Activated CD4-positive, alpha-beta memory T cell treated with anti-CD3 and anti-CD28 coated beads, Interleukin-2, amount 10 ng/mL, durations not matched to agents 7 days and 5 days (primary cell): ENCODE results near the gene HSFX3. TPM values are rescaled to one million over a fixed set of nuclear protein-coding genes. Genes with fewer than 3 reads are reported as not detected.
"Not testable (repeated sequence)": the region's sequence is repeated elsewhere in the genome, so short reads cannot be mapped to it uniquely, and the experiment has no call there.

Source experiments
- CTCF ChIA-PET: fragments of 350-600 bp; sonication (Branson Sonifier 250); formaldehyde crosslinking; loops from one replicate; lab custom pipeline; 2021; ENCODE audit warnings: antibody characterized with exemption, inconsistent platforms; lab: Charles Lee
- POLR2A ChIA-PET: fragments of 350-600 bp; sonication (Branson Sonifier 250); formaldehyde crosslinking; loops from one replicate; lab custom pipeline; 2021; ENCODE audit warnings: antibody characterized with exemption; lab: Charles Lee
- DNase-seq: peaks from one replicate; pipeline ENCODE4 v3.0.0-alpha.2; 2020
- H3K27ac Mint-ChIP-seq: one replicate; pipeline ENCODE4 v1.8.0; 2021; ENCODE audit warnings: mild to moderate bottlenecking, mixed read lengths
- H3K27me3 Mint-ChIP-seq: one replicate; pipeline ENCODE4 v1.8.0; 2021; ENCODE audit warnings: mixed read lengths
- H3K36me3 Mint-ChIP-seq: one replicate; pipeline ENCODE4 v1.8.0; 2021; ENCODE audit warnings: low read depth, mixed read lengths
- H3K4me1 Mint-ChIP-seq: one replicate; pipeline ENCODE4 v1.8.0; 2021; ENCODE audit warnings: mixed read lengths
- H3K4me3 Mint-ChIP-seq: one replicate; pipeline ENCODE4 v1.8.0; 2021; ENCODE audit warnings: mild to moderate bottlenecking, mixed read lengths
- H3K9me3 Mint-ChIP-seq: one replicate; pipeline ENCODE4 v1.8.0; 2021; ENCODE audit warnings: mixed read lengths
- total RNA-seq, 2 experiments: library from RNA; stranded (reverse); gene quantifications; one replicate each; pipeline ENCODE4 v1.2.3, GENCODE V29; 2021

HSFX3 gene
- total RNA-seq, 2 experiments from 2014 or later, result not detected

DNA sequence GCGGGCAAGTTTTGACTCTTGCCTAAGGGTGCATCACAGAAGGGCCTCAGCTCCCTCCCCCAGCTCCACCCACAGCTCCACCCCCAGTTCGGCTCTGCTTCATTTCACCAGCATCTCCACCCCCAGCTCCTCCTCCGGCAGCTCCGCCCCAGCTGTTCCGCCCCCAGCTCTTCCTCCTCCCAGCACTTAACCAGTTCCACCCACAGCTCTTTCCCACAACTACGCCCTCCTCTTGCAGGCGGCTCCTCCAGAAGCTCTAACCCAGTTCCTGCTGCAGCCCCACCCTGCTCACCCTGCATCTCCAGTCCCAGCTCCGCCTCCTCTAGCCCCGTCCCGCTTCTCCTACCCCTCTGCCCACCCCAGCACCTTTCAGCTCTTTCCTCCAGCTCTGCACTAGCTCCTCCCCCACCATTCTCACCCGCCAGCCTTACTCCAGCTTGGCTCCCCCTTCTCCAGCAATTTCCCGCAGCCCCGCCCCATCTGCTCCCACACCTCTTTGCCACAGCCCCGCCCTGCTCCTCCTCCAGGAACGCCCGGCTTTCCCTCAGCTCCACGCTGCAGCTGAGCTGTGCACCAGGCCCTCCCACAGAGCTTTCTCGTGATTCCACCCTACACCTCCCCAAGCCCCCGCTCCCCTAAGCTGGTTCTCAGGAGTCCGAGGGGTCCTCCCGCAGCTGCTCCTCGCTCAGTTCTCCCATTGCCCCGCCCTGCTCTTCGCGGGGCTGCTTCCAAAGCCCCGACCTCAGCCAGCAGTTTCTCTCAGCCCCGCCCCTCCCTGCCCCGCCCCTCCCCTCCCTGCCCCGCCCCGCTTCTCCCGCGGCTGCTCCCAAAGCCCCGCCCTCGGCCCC lies 10.2 kb downstream of the HSFX3 start:
- Mint-ChIP-seq H3K36me3 (no peaks in the 10 kb centered on the region), H3K4me3 (peak overlapping the region; percentile 81), H3K4me1 (peaks cover 8% of the 10 kb centered on the region), H3K27ac (peak overlapping the region; percentile 90), H3K27me3 (no peaks in the 10 kb centered on the region), H3K9me3 (no peaks in the 10 kb centered on the region)
- POLR2A ChIA-PET, result interaction anchor here (0.8 to 3.6 kb wide), 5 partner anchors 14 to 400 kb away, joined by 6 to 43 read pairs (median 18); partner anchors contain the start of gene IDS
- CTCF ChIA-PET, result interaction anchor here (0.8 to 3.8 kb wide), 10 partner anchors 11 to 400 kb away, joined by 3 to 33 read pairs (median 4); partner anchors contain the start of genes EOLA2 and IDS
- DNase-seq, result peak; percentile 92

DNA sequence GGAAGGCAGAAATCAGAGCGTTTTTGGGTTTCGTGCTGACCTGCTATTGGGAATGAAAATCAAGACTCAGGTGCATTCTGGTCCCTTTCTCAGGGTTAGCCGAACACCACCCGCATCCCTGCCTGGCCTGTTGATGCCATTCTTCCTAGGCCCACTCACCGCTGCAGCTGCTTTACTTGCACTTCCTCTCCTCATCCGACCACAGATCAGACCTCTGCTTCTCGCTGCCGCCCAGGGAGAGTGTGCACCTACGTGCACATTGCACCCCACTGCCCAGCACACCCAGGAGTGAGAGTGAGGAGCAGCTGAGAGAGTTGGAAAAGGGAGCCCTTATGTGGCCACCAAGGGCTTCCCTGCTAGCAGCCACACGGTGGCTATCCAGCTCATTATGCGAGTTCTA lies 12.2 kb downstream of the HSFX3 start:
- H3K9me3 Mint-ChIP-seq, POLR2A ChIA-PET, H3K4me3 Mint-ChIP-seq, H3K4me1 Mint-ChIP-seq, H3K27me3 Mint-ChIP-seq, DNase-seq, CTCF ChIA-PET, H3K27ac Mint-ChIP-seq, H3K36me3 Mint-ChIP-seq: not testable (repeated sequence)

DNA sequence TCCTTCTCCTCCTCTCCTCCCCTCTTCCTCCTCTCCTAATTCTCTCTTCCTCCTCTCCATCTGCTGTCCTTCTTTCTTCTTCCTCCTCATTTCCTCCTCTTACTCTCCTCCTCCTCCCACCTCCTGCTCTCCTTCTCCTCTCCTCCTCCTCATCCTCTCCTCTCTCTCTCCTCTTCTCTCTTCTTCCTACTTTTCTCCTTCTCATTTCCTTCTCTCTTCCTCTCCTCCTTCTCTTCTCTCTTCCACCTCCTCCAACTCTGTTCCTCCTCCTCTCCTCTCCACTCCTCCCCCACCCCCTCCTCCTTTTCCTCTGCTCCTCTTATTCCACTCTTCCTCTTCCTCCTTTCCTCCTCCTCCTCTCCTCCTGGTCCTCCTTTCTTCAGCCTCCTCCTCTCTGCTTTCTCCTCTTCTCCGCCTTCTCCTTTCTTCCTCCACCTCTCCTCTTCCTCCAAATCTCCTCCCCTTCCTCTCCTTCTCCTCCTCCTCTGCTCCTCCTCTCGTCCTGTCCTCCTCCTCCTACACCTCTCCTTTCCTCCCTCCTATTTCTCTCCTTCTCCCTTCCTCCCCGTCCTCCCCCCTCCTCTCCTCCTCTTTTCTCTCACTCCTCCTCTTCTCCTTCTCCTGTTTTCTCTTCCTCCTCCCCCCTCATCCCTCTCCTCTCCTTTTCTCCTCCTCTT lies 14.7 kb downstream of the HSFX3 start:
- H3K9me3 Mint-ChIP-seq, H3K27me3 Mint-ChIP-seq, H3K27ac Mint-ChIP-seq, H3K4me1 Mint-ChIP-seq, POLR2A ChIA-PET, H3K4me3 Mint-ChIP-seq, CTCF ChIA-PET, DNase-seq: not testable (repeated sequence)
- H3K36me3 Mint-ChIP-seq, result peaks cover 11% of the 10 kb centered on the region

DNA sequence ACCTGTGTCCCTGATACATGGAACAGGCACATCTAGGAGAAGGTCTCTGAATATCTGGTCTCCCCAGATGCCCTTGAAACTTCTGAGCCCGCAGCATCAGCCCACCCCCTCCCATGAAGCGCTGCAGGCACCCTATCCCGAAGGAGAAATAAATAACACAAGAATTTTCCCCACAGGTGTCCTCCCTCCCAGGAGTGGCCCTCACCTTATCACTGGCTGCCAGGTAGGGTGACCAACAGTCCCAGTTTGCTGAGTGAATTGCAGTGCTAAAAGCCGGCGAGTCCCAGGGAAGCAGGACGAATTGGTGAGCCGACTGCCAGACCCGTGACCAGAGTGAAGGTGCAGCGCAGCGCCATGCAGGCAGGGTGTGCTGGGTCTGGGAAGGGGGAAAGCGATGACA lies 15.7 kb downstream of the HSFX3 start:
- DNase-seq, POLR2A ChIA-PET, H3K4me3 Mint-ChIP-seq, H3K27ac Mint-ChIP-seq, CTCF ChIA-PET, H3K9me3 Mint-ChIP-seq, H3K27me3 Mint-ChIP-seq, H3K4me1 Mint-ChIP-seq: not testable (repeated sequence)
- peaks cover 13% of the 10 kb centered on the region for H3K36me3 Mint-ChIP-seq

DNA sequence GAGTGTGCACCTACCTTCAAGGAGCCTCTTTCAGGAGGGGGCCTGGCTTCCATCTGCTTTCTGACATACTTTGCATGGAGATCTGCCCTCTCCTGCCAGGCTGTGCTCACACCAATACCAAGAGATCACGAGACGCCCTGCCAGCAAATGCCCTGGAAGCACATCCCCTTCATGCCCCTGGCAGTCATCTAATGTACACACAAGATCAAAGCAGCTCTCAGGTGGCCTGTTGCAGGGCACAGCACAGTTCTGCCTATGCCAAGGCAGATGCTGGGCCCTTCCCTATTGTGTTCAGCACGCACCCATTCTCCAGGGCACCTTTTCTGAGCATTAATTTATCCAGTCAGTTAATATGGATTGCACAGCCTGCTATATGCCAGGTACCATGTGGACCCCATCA lies 16.9 kb downstream of the HSFX3 start:
- CTCF ChIA-PET, POLR2A ChIA-PET, H3K27me3 Mint-ChIP-seq, H3K4me3 Mint-ChIP-seq, H3K9me3 Mint-ChIP-seq, H3K27ac Mint-ChIP-seq, H3K4me1 Mint-ChIP-seq, DNase-seq: not testable (repeated sequence)
- peaks cover 13% of the 10 kb centered on the region for H3K36me3 Mint-ChIP-seq

DNA sequence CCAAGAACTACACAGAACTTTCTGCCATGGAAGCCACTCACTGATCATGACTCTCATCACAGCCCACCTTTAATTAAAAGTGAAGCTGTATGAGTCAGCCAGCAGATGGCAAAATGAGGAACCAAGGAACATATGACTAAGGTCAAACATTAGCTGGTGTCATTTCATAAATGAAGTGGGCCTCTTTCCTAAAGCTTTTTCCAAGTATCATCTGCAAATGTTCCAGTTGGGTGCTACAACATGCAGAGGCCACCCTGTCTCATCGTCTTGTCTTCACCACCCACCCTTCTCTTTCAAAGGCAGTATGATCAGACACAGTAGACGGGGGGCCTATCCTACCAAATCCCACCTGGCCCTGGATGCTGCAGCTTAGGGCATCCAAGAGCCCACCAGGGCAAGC lies 18.1 kb downstream of the HSFX3 start:
- ChIA-PET CTCF (interaction anchor here (0.8 kb wide), 1 partner anchor 9 kb away, joined by 3 read pairs; the partner anchor contains the start of gene EOLA1), POLR2A (no interaction called here)
- peaks cover 13% of the 10 kb centered on the region for H3K36me3 Mint-ChIP-seq
- peaks cover 11% of the 10 kb centered on the region for H3K4me1 Mint-ChIP-seq
- no peaks in the 10 kb centered on the region for H3K9me3 Mint-ChIP-seq
- H3K27me3 Mint-ChIP-seq, result no peaks in the 10 kb centered on the region
- H3K4me3 Mint-ChIP-seq, result no peak overlapping the region
- DNase-seq, result no peak
- H3K27ac Mint-ChIP-seq, result no peak overlapping the region

DNA sequence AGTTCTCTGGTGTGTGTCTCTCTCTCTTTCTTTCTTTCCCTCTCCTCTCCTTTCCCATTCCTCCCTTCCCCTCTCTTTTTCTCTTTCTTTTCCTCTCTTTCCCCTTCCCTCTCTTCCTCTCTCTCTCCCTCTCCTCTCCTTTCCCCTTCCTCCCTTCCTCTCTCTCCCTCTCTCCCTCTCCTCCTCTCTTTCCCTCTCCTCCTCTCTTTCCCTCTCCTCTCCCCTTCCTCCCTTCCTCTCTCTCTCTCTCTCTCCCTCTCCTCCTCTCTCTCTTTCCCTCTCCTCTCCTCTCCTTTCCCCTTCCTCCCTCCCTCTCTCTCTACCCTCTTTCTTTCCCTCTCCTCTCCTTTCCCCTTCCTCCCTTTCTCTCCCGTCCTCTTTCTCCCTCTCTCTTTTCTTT lies 21.3 kb downstream of the HSFX3 start:
- ChIA-PET POLR2A (interaction anchor here (1.0 to 2.6 kb wide), 3 partner anchors 12 to 23 kb away, joined by 4 to 10 read pairs (median 5); partner anchors contain the start of genes EOLA1 and IDS), CTCF (interaction anchor here (1.0 to 2.2 kb wide), 4 partner anchors 11 to 18 kb away, joined by 3 to 15 read pairs (median 10); partner anchors contain the start of gene EOLA1)
- H3K27me3 Mint-ChIP-seq, result no peaks in the 10 kb centered on the region
- H3K4me1 Mint-ChIP-seq, result peaks cover 31% of the 10 kb centered on the region
- H3K9me3 Mint-ChIP-seq, result no peaks in the 10 kb centered on the region
- no peak overlapping the region for H3K4me3 Mint-ChIP-seq
- peaks cover 13% of the 10 kb centered on the region for H3K36me3 Mint-ChIP-seq
- no peak for DNase-seq
- H3K27ac Mint-ChIP-seq, result no peak overlapping the region

DNA sequence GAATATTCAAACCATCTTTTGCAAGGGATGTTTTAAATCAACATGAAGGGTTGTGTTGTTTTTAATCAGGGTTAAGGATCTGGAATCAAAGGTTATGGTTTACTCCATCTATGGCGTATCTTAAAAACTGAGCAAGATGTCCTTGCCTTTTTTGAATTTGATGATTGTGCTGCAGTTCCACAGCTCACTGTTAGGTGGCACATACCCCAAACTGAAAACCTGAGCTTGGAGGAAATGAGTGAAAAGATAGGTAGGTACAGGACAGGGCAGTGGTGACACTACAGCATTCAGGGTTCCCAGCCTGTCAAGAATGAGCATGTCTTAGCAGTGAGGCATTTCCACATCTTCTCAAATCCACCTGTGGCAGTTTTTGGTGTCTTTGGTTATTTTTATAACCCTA lies 22.0 kb downstream of the HSFX3 start:
- ChIA-PET CTCF (interaction anchor here (1.0 to 2.2 kb wide), 4 partner anchors 11 to 17 kb away, joined by 3 to 15 read pairs (median 10); partner anchors contain the start of gene EOLA1), POLR2A (interaction anchor here (1.0 kb wide), 2 partner anchors 13 to 23 kb away, joined by 4 to 5 read pairs; partner anchors contain the start of genes EOLA1 and IDS)
- Mint-ChIP-seq H3K27ac (peak overlapping the region; percentile 64), H3K9me3 (no peaks in the 10 kb centered on the region), H3K36me3 (peaks cover 13% of the 10 kb centered on the region), H3K27me3 (no peaks in the 10 kb centered on the region), H3K4me3 (no peak overlapping the region), H3K4me1 (peaks cover 35% of the 10 kb centered on the region)
- DNase-seq, result peak; percentile 46

DNA sequence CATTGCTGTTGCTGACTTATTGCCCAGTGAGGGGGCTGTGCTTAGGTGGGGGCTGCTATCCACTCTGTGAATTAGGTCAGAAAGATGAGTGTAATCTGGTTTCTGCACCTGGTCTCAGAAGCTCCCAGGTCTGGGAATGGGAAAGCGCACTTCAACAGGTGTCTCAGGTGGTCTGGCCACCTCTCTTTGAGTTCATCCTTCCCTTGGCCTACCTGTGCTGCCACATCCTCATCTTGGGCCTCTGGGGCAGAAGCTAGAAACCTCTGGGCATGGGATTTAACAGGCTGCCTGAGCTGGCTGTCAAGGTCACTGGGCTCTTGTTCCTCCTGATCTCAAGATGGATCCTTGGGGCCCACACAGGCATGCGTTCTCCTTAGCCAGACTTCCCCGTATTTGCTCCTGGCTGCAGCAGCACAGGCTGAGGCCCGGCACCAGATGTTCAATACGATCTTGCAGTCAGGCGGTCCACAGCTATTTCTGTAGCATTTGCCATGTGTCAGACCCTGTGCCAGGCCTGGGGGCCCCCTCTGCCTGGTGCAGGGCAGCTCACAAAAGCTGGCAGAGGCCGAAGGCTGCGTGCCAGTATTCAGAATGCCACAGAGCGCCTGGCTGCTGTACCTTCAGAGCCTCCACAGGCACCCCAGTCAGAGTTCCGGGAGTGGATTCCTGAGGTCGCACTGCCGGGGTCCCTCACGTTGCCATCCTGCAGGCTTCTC lies 23.2 kb downstream of the HSFX3 start:
- Mint-ChIP-seq H3K27ac (peak overlapping the region; percentile 87), H3K4me1 (peaks cover 41% of the 10 kb centered on the region)
- H3K36me3 Mint-ChIP-seq, DNase-seq, H3K27me3 Mint-ChIP-seq, H3K4me3 Mint-ChIP-seq, H3K9me3 Mint-ChIP-seq: not testable (repeated sequence)
- ChIA-PET CTCF (interaction anchor here (0.7 to 1.1 kb wide), 3 partner anchors 13 to 14 kb away, joined by 3 to 6 read pairs (median 3); partner anchors contain the start of gene EOLA1), POLR2A (interaction anchor here (0.7 to 2.2 kb wide), 2 partner anchors 14 kb away, joined by 3 to 19 read pairs; partner anchors contain the start of gene EOLA1)

DNA sequence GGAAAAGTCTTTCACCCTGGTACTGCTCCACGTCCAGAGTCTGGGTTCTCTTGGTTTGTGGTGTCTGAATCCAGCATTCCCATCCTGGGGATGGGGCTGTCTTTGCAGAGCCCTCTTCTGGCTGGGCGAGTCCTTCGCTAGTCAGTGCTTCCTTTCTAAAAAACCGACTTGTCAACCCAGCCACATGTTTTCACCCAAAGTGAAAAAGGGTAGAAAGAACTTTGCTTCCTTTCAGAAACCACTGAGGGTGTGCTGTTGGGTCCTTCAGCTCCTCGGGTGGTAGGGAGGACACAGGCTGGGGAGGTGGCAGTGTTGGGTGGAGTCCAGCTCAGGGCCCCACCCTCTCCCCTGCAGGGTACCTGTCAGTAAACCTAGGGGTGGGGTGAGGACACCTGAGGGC lies 23.8 kb downstream of the HSFX3 start:
- H3K27me3 Mint-ChIP-seq, H3K9me3 Mint-ChIP-seq, H3K36me3 Mint-ChIP-seq: not testable (repeated sequence)
- peak overlapping the region; percentile 87 for H3K27ac Mint-ChIP-seq
- H3K4me1 Mint-ChIP-seq, result peaks cover 47% of the 10 kb centered on the region
- POLR2A ChIA-PET, result interaction anchor here (0.7 to 2.2 kb wide), 2 partner anchors 14 kb away, joined by 3 to 19 read pairs; partner anchors contain the start of gene EOLA1
- peak; percentile 38 for DNase-seq
- H3K4me3 Mint-ChIP-seq, result peak overlapping the region; percentile 43
- CTCF ChIA-PET, result interaction anchor here (0.7 to 1.1 kb wide), 3 partner anchors 13 to 14 kb away, joined by 3 to 6 read pairs (median 3); partner anchors contain the start of gene EOLA1

DNA sequence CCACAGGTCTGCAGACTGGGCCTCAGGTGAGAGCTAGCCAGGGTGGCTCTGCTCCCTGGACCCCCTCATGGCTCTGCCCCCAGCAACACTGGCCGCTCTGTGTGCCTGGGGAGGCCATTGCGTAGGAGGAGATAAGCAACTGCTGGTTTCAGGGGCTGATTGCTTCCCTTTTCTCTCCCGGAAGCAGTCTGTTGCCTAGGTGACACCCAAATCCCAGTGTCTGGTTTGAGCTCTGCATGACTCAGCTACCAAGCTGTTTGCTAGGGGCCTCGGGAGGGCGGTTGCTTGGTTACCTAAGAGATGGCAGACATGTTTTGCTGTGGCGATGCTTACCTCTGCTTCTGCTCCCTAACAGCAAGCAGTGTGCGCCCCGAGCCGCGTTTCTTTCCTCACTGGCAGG lies 24.3 kb downstream of the HSFX3 start:
- H3K36me3 Mint-ChIP-seq, CTCF ChIA-PET, H3K4me3 Mint-ChIP-seq, H3K9me3 Mint-ChIP-seq, H3K27me3 Mint-ChIP-seq: not testable (repeated sequence)
- POLR2A ChIA-PET, result interaction anchor here (1.3 to 2.2 kb wide), 2 partner anchors 15 kb away, joined by 3 to 19 read pairs; partner anchors contain the start of gene EOLA1
- H3K27ac Mint-ChIP-seq, result peak overlapping the region; percentile 87
- DNase-seq, result peak; percentile 78
- peaks cover 52% of the 10 kb centered on the region for H3K4me1 Mint-ChIP-seq

DNA sequence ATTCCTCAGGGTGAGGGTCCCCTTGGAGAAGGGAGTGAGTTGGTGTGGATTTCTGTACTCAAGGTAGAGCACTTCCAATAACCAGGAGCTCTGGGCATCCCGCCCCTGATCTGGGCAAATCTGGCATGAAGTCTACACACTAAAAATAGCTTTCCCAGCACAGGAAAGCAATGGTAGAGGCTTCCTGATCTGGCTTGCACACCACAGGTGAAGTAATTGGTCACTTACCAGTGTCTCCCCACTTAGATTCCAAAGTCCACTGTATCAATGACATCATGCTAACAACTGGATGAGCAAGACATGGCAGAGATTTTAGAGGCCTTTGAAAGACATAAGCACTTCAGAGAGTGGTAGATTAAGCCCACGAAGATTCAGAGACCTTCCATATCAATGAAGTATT lies 26.8 kb downstream of the HSFX3 start:
- CTCF ChIA-PET, result no interaction called here
- POLR2A ChIA-PET, result interaction anchor here (3.4 kb wide), 1 partner anchor 18 kb away, joined by 13 read pairs; the partner anchor contains the start of gene IDS
- no peaks in the 10 kb centered on the region for H3K27me3 Mint-ChIP-seq
- H3K4me3 Mint-ChIP-seq, result no peak overlapping the region
- peaks cover under 1% of the 10 kb centered on the region for H3K9me3 Mint-ChIP-seq
- H3K4me1 Mint-ChIP-seq, result peaks cover 66% of the 10 kb centered on the region
- DNase-seq, result no peak
- H3K27ac Mint-ChIP-seq, result no peak overlapping the region
- H3K36me3 Mint-ChIP-seq, result peaks cover 3% of the 10 kb centered on the region
